ENCODE data around the gene RER1.

RER1 gene

GRCh38 chr1:2416403-2416802 lies 24.8 kb downstream of the RER1 start:
- H3K4me3 ChIP-seq (ENCODE audit: control insufficient read depth, low read depth, low read length): no peak overlapping the region
- TF ChIP-seq CTCF (conservative IDR thresholded peaks at IDR 0.05; ENCODE audit: control insufficient read depth, insufficient read depth, low read depth, low read length): no peak
- no peak for DNase-seq (ENCODE audit: low read depth)

GRCh38 chr1:2417083-2417832 lies 25.6 kb downstream of the RER1 start:
- no peak for TF ChIP-seq CTCF (conservative IDR thresholded peaks at IDR 0.05; ENCODE audit: control insufficient read depth, insufficient read depth, low read depth, low read length)
- H3K4me3 ChIP-seq (ENCODE audit: control insufficient read depth, low read depth, low read length): no peak overlapping the region
- DNase-seq (ENCODE audit: low read depth): no peak

GRCh38 chr1:2417833-2418225 lies 26.2 kb downstream of the RER1 start:
- no peak overlapping the region for H3K4me3 ChIP-seq (ENCODE audit: control insufficient read depth, low read depth, low read length)
- DNase-seq (ENCODE audit: low read depth): no peak
- TF ChIP-seq CTCF (conservative IDR thresholded peaks at IDR 0.05; ENCODE audit: control insufficient read depth, insufficient read depth, low read depth, low read length): no peak

- no peak for TF ChIP-seq CTCF (conservative IDR thresholded peaks at IDR 0.05; ENCODE audit: control insufficient read depth, insufficient read depth, low read depth, low read length)
- no peak for DNase-seq (ENCODE audit: low read depth)
- H3K4me3 ChIP-seq (ENCODE audit: control insufficient read depth, low read depth, low read length): no peak overlapping the region
Observed at GRCh38 chr1:2418791-2419320, 27.2 kb downstream of the RER1 start.

DNA sequence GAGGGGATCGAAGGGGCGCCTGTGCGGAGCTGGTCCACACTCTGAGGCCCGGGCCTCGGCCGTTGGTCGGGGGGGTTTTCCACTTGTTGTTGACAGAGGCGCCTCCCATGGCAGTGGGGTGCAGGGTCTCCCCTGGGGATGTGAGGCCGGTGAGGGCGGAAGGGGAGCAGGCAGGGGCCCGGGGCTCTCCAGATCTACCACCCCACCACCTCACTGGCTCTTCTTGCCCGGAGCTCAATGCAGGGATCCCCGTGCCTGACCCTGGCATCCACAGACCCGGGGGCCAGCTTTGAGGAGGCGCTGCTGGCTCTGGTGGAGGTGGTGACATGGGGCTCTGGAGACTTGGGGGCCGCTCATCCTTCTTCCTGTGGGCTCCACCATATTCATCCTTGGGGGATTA lies 27.8 kb downstream of the RER1 start:
- no peak for DNase-seq (ENCODE audit: low read depth)
- no peak for TF ChIP-seq CTCF (conservative IDR thresholded peaks at IDR 0.05; ENCODE audit: control insufficient read depth, insufficient read depth, low read depth, low read length)
- no peak overlapping the region for H3K4me3 ChIP-seq (ENCODE audit: control insufficient read depth, low read depth, low read length)

DNA sequence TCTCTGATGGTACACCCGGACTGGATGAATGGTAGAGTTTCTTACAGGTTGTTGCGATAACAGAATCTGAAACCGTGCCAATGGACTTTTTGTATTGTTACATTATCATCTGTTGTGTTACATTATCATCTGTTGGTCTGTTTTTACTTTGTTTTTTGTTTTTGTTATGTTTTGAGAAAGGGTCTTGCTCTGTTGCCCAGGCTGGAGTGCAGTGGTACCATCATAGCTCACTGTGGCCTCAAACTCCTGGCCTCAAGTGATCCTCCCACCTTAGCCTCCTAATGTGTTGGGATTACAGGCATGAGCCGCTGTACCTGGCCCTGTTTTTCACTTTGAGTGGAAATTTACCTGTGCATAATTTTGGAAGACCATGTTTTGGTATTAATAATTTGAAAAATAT lies 30.9 kb downstream of the RER1 start:
- TF ChIP-seq CTCF (conservative IDR thresholded peaks at IDR 0.05; ENCODE audit: control insufficient read depth, insufficient read depth, low read depth, low read length): no peak
- H3K4me3 ChIP-seq (ENCODE audit: control insufficient read depth, low read depth, low read length): no peak overlapping the region
- DNase-seq (ENCODE audit: low read depth): no peak

Data from fibroblast of mammary gland (primary cell).